HG03135 (cell line): Measurements from ENCODE around the gene PCK1.

Experiments
- ATAC-seq: cut with Tn5 transposase; IDR thresholded peaks from one replicate; pipeline ENCODE4 v1.9.1; 2021; ENCODE audit warnings: mild to moderate bottlenecking, moderate library complexity; ENCODE audit not compliant: unreplicated experiment

Gene PCK1

DNA sequence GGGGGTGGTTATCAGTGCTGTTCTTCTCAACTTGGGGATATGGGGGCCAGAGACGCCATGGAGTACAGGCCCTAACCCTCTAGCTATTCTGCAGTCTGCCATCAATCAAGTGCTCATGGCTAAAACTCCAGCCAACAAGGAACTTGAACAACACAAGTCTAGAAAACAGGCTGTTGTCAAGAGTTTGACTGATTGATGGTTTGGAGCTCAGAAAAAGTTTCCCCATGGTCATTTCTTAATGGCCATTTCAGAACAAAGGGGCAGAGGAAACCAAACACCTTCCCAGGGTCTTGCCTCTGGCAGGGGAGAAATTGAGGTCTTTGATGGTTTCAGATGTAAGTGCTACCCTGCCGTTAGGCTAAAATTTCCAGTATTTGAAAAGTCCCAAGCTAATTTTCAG, 15.1 kb downstream of the PCK1 start:
- no peak for ATAC-seq

DNA sequence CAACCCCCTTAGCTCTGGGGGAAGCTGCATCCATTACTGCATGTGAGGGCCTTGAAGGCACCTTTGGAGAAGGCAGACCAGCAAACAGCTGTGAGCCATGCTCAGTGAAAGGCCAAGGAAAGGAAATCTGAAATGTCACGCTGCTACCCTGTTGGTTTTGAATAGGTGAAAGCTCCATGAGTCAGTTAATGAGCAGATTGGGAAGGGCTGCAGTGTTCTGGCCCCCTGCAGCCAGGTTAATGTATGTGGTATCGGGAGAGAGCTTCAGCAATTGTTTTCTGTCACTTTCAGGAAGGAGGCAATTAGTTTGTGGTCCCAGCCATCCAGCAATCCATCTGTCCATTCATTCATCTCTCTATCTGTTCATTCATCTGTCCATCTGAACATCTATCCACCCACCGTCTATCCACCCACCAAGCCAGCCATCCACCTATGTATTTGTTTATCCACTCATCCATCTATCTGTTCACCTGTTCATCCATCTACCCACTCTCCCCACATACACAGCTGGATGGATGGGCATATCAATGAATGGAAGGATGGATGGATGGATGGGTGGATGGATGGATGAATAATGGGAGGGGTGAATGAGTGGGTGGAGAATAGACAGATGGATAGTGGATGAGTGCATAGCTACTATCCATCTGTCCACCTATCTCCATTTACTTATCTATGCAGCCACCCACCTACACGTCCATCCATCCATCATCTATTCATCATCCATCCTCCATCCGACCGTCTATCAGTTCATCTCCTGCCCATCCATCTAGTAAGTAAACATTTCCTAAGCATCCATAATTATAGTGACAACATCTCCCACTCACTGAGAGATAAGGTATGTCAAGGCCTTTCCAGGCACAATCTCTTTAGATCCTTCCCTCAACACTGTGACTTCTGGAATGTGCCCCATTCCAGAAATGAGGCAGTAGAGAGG, 16.0 kb downstream of the PCK1 start:
- no peak for ATAC-seq

DNA sequence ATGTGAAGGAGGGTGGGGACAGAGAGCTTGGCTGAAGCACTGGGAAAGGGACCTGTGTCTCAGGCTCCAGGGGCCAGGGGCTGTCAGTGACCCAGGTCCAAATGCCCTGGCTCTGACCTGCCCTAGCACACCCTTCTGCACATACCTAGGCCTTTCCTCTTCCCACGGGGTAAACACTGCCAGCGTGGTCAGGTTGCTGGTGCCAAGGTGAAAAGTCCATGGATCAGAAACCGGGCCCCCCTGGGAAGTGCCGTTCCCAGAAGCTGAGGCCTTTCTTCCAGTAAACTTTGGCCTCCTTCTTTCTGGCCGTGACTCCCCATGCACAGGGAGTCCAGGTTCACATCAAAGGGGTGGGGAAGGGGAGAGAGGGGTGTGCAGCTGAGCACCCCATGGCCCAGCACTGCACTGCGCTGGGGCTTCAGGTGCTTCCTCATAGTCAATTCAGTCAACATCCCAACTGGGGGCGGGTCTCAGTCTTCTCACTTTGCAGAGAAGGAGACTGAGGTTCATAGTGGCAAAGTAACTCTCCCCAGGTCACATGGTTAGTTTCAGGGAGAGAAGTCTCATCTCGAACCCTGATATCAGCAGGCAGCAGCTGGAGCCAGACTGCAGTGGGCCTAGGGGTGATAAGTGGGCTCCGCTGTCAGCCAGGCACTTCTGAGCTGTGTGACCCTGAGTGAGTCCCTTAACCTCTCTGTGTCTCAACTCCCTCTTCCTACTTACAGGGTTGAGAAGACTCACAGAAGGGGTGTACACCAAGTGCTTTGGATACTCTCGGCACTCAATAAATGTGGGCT, 17.0 kb downstream of the PCK1 start:
- no peak for ATAC-seq

DNA sequence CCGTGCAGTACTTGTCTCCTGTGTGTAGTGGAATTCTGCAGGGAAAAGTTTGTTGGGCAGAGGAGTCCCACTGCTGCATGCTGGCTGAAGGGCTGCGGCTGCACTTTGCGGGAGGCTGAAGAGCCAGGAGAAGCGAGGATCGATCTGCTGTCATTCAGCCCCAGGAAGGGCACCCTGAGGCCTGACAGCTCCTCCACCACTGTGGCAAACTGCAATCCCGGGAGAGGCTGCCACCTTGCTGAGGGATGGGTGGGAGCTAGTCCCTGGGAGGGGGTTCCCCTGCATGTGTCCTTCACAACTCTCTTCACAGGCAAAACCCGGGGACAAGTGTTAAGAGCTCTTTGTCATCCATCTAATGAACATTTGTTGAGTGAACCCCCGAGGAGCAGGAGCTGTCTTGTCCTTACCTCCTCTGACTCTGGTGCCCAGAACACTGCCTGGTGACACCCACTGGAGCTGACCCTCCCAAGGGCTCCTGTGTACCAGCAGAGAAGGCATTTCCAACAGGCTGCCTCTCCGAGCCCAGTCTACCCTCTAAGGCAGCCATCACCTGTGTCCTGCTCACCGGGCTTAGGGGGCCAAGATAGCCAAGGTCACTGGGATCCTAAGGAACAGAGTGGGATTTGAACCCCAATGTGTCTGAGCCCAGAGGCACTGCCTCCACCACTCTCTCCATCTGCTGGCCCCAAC, 17.7 kb downstream of the PCK1 start:
- ATAC-seq, result no peak

DNA sequence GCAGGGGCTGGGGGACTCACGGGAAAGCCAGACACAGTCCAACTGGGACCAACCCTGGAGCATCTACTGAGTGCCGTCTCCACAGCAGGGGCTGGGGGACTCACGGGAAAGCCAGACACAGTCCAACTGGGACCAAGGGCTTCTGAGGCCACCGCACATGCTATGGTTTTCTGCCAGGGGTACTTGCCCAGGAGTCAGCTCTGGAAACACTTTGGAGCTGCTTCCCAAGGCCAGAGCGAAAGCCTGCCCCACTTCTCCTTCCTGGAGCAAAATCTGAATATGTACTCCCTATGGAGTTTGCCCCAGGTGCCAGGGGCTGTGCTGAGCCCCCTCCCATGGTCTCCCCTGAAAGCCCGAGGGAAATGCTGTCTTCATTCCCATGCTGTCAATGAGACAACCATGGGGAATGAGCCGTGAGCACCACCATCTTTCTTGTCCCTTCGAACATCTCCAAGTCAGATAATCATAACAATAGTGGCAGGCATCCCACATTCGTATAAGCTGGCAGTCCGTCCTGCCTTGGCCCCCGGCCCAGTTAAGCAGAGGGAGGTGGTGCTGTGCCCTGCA, 18.5 kb downstream of the PCK1 start:
- ATAC-seq, result no peak

DNA sequence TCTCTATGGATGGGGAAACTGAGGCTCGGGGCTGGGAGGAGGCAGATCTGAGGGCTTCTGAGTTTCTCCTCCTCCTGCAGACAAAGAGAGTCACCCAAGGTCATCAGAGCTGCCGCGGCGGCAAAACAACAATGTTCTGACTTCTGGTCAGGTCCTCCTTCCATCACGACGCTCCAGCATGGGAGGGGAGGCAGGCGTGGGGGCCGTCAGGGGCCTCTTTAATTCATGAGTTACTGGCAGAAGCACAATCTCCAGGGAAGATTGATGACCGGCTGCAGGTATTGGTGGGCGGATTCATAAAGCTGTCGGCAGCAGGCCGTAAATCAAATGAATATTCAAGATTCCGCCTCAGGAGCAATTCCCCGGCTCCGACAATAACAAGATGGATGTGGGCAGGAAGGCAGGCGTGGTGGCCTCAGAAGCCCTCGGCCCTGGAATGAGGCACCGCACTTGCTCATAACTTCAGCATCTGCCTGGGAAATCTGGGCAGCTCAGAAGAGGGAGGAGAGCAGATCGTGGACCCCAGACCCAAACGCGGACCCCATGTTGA, 19.1 kb downstream of the PCK1 start:
- ATAC-seq, result no peak

DNA sequence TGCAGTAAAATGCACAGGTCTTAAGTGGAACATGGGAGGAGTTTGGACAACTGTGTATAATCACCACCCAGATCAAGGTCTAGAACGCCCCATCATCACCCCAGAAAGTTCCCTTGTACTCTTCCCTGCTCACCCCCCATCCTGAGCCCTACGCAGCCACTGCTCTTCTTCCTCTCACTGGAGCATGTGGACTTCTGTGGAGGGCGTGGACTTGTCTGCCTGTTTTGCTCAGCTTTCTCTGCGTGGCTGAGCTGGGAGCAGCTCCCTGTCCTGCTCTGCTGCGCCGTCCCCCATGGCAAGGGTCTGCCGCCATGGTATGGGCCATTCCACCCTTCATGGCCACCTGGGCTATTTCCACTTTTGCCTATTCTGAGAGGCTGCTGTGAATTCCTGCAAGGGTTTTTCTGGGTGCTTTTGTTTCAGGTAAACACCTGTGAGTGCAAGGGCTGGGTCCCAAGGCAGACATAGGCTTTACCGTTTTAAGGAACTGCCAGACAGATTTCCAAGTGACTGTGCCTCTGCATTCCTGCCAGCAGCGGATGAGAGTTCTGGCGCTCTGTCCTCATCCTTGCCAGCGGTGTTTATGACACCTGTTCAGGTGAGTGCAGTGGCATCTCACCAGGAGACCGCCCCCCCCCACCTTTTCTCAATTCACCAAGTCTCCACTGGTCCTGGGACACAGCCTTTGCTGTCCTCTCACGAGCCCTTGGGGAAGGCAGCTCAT, 19.7 kb downstream of the PCK1 start:
- no peak for ATAC-seq

DNA sequence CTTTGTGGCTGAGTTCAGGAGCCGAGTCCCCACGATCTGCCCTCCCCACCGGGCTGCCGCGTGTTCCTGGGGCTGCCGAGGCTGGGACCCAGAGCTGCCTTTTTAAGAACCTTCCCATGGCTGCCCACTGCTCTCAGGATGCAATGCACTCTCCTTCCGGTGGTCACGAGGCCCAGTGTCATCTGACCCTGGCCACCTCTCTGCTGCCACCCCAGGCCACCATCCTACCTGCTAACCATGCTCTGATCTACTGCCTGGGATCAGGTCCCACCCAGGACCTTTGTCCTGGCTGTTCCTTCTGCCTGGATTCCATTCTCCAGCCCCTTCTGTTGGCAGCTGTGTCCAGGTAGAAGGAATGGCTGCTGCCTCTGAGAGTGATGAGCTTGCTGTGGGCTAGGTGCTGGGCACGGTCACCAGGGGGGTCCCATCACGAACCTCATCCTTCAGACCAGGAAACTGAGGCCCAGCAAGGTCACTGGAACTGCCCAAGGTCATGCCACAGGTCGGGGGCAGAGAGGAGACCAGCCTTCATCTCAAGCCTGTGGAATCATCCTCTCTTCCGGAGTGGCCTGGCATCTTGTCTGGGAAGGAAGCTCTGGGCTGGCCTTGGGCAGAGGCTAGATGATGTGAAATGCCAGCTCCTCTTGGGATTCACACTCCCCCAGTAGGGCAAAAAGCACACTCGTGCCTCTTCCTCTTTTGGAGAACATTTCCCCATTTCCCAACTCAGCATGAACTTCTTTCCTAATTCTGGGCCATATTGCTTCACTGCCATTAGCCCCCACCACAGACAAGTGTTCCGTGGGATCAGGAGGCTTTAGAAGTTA, 20.5 kb downstream of the PCK1 start:
- ATAC-seq, result no peak

DNA sequence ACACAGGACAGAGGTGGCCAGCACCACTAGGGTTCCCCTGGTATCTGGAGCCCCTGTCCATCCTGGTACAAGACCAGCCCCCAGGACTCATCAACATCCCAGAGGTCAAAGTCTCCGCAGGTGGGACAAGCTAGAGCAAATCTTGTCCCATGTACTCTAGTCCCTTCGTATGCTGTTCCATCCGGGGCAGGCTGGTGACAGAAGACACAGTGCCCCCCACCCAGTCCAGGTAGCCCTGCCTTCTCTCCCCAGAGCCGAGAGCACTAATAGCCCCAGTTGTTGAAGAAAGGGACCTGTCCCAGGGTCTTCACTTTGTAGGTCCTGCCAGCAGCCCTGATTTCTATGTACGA, 21.1 kb downstream of the PCK1 start:
- no peak for ATAC-seq

DNA sequence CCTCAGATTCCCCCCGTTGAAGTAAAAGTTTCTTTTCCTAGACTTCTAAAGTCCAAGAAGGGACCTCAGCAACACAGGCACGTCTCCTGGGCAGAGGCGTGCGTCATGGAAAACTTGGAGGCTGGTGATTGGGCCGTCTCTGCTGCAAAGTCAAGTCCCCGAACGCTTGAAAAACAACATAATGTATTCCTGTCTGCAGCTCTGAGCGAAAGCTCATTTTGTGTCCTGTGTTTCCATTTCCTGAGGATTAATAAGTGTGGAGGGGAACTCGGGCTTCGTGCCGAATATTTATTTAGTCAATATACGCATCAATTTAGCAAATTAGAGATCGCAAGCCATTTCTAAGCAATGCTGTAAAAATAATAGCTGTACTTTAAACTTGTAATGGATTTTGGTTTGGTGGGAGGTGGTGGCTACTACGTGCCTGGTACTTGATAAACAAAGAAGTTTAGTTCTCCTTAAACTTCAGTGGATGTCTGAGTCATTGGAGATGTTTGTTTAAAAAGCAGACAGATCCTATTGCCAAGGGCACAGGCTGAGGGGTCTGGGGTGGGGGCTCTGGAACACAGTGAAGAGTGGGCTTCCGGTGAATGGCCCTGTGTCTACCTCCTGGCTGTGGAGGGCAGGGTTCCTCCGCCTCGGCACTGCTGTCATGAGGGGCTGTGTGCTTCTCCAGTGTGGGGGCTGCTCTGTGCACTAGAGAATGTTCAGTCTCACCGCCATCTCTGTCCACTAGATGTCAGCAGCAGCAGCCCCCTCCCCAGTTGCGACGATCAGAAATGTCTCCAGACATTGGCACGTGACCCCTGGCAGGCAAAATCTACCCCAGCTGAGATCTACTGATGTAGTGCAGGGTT, 21.8 kb downstream of the PCK1 start:
- no peak for ATAC-seq

DNA sequence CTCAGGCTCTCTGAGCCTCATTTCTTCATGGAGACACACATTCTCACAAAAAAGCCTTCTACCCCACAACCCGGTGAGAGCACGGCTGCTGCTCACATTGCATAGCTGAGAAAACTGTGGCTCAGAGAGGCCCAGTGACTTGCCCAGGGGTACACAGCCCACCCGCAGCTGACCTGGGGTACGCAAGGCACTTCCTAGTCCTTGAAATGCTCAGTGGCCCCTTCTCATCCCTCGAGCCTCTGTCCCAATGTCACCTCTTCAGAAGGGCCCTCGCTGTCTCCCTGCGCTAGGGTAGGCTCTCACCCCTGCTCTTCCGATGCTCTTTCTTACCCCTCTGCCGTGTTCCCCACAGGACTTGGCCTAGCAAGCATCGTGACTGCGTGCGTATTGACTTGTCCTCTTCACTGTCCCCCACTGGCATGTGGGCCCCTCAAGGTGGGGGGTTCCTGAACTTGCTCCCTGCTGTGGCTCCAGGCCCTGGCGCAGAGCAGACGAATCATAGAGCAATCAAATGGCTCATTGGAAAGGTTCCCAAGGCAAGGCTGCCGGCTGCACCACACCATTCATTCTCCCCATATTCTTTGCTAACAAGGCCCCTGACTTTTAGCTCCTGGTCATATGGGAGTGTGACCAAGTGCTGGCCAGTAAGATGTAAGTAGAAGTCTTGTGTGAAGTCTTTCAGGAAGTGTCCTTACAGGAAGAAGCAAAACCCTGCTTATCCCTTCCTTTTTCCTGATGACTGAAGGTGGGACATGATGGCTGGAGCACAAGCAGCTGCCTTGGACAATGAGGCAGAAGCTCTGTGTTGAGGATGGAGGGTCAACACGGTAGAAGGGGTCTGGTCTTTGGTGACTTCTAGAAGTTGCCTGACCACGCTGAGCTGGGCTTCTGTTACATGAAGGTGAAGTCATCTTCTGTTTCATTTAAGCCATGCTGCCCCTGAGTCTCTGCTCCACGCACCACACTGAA, 22.7 kb downstream of the PCK1 start:
- ATAC-seq, result no peak

DNA sequence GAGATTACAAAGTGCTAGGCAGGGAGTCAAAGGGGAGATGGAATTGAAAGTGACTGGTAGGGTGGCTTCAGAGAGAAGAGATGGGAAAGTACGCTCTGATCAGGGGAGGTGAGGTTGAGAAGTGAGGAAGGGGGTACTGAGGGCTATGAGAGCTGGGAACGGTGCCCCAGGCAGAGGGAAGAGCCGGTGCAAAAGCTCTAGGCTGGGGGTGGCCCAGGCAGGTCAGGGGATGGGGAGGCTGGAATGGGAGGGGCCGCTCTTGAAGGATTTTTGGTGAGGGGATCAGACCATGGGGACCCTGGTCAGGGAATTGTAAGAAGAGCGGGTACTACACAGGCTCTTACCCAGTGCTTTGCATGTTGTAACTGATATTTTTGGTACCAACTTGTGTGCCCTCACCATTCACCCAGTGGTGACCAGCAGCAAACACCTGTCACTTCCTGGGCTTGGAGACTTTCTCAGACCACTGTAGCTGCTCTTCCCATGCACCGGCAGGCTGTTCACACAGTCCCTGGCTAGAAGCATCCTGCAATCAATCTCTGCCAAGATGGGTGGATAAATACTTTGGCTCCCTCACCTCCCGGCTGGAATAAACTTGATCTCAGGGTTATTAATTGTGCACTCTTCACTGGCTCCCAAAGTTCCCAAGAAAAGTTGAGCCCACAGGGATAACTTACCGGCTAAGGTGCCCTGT, 24.0 kb downstream of the PCK1 start:
- ATAC-seq, result no peak

DNA sequence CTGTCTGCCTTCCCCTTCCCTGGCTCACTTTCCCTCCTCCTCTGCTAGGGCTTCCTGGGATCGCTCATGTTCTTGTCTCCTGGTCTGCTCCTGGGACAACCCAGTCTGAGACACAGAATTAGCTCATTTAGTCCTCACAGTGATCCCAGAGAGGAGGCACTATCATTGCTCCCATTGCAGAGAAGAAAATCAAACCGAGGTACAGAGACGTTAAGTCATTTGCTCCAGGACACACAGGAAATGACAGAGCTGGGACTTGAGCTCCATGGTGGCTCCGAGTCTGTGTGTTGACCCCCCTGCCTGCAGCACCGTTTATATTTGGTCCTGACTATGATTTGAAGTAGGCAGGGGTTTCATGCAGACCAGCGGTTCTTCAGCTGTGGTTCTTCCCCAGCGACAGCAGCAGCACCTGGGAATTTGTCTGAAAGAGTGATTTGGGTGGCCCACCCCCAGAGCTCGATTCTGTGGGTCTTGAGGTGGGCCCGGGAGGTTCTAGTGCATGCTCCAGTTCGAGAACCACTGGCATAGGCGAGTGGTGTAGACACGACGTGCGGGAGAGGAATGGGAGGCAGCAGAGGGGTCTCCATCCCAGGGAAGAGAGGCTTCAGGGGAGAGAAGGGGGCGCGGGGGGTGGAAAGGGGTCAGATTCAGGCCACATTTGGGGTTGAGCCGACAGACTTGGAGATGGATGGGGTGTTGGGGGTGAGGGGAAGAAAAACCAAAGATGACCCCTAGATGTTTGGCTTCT, 24.7 kb downstream of the PCK1 start:
- no peak for ATAC-seq

DNA sequence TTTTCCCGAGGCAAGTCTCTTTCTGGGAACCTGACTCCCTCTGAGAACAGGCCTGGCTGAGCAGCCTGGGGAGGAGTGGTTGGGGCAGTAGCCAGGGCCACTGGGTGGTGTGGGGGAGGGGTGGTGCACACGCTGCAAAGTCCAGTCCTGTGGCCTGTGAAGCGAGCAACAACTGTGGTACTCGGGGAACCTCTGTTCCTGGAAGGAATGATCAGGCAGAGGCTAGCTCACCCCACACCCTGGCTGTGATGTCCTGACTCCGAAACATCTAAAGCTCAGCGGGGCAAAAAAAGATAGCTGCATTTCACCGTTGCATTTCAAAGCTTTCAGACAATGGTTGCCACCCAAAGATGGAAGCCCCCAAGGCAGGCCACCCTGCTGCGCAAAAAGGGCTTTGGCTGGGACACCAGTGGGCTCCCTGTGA, 25.5 kb downstream of the PCK1 start:
- no peak for ATAC-seq

DNA sequence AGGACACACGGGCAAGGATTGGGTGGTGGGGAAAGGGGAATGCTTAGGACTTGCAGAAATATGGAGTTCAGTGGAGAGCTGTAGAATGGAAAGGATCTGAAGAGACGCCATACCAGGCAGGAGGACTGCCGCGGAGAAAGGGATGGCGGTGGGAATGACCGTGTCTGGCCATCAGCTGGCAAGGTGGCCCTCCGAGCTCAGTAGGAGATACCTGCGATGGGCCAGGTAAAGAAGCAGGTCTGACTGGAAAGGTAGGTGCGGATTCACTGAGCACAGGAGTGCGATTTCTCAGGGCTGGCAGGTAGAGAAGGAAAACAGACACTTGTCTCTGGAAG, 26.0 kb downstream of the PCK1 start:
- no peak for ATAC-seq
